Measurements from ENCODE around the gene JAG1.

GRCh38 chr20:10639737-10640556 lies 33.9 kb downstream of the JAG1 start:
- TF ChIP-seq MAX (IDR thresholded peaks at IDR 0.05) (no peak), NFIC (IDR thresholded peaks at IDR 0.05) (no peak)

Measured in Ishikawa (cell line).